KMS-11 (cell line): ENCODE data around the gene SP9.

ENCODE experiments used
- H2AFZ ChIP-seq: fragments of 200-600 bp; sonication (generic); 2 replicates; pipeline ENCODE4 v1.6.1; 2016; ENCODE audit warnings: antibody characterized with exemption, mixed run types, low read depth
- H3K27ac ChIP-seq: fragments of 200-600 bp; sonication (generic); 2 replicates; pipeline ENCODE4 v1.6.1; 2016; ENCODE audit warnings: mild to moderate bottlenecking, mixed run types
- H3K27me3 ChIP-seq: fragments of 200-600 bp; sonication (generic); 2 replicates; pipeline ENCODE4 v1.6.1; 2017; ENCODE audit warnings: mild to moderate bottlenecking, low read depth, mixed run types, moderate library complexity; ENCODE audit not compliant: insufficient read depth
- H3K36me3 ChIP-seq: fragments of 200-600 bp; sonication (generic); 2 replicates; pipeline ENCODE4 v1.6.1; 2017; ENCODE audit warnings: mild to moderate bottlenecking, mixed run types; ENCODE audit not compliant: insufficient read depth
- H3K4me1 ChIP-seq: fragments of 200-600 bp; sonication (generic); 2 replicates; pipeline ENCODE4 v1.6.1; 2016; ENCODE audit warnings: mild to moderate bottlenecking, low read depth, mixed run types; ENCODE audit not compliant: poor library complexity, severe bottlenecking
- H3K4me2 ChIP-seq: fragments of 200-600 bp; sonication (generic); 2 replicates; pipeline ENCODE4 v1.7.0; 2016; ENCODE audit warnings: mild to moderate bottlenecking, mixed run types
- H3K4me3 ChIP-seq: fragments of 200-600 bp; sonication (generic); IDR thresholded peaks from 2 replicates; pipeline ENCODE4 v1.6.1; 2017; ENCODE audit warnings: low read depth, low read length, mixed read lengths; ENCODE audit not compliant: insufficient read depth
- H3K79me2 ChIP-seq: fragments of 200-600 bp; sonication (generic); 2 replicates; pipeline ENCODE4 v1.6.1; 2016; ENCODE audit warnings: low read depth, mixed run types; ENCODE audit not compliant: insufficient read depth
- H3K9ac ChIP-seq: fragments of 200-600 bp; sonication (generic); 2 replicates; pipeline ENCODE4 v1.6.1; 2016; ENCODE audit warnings: mild to moderate bottlenecking, mixed run types
- H4K20me1 ChIP-seq: fragments of 200-600 bp; sonication (generic); 2 replicates; pipeline ENCODE4 v1.6.1; 2016; ENCODE audit warnings: mild to moderate bottlenecking, mixed run types; ENCODE audit not compliant: insufficient read depth
- TF ChIP-seq, protein P1 (sequence below): fragments of 200-600 bp; sonication (generic); conservative IDR thresholded peaks from 2 replicates; pipeline ENCODE4 v1.6.1; 2017; ENCODE audit warnings: low read depth, mild to moderate bottlenecking, antibody characterized with exemption, low read length, moderate library complexity, mixed read lengths

SP9 gene

DNA sequence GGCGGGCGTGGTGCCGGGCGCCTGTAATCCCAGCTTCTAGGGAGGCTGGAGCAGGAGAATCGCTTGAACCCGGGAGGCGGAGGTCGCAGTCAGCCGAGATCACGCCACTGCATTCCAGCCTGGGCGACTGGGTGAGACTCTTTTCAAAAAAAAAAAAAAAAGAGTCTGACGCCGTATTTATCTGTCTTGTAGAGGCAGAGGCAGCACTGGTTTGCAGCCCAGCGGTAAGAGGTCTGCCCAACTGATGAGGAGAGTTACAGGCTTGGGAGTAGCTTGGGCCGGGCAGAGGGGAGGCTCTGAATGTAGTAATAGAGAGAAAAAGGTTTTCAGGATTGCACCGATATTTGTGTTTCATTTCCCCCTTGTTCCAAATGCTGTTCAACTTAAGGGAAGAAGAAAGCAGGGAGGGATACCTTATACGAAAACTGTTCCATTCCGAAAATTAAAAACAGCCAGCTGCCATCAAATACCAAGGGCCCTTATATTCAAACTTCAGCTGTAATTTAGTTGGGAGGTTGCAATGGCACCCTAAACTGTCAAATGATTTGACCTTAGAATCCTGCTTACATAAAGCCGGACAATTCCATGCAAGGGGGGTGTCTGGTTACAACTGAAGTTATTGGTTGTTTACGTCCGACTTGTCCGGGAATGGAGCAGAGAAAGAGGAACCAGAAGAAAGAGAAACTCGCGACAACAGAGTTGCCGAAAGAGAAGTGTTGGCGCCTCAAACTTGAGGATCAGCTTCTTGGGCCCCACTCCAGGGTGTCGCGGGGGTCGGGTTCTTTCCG is 9.2 kb upstream of the SP9 start:
- Histone ChIP-seq H3K4me3 (no peak overlapping the region), H3K27me3 (peaks cover 4% of the 10 kb centered on the region), H2AFZ (peak overlapping the region; percentile 58), H3K27ac (no peak overlapping the region), H3K4me1 (no peaks in the 10 kb centered on the region), H3K79me2 (no peaks in the 10 kb centered on the region), H4K20me1 (no peaks in the 10 kb centered on the region), H3K9ac (no peak overlapping the region), H3K36me3 (no peaks in the 10 kb centered on the region), H3K4me2 (peak overlapping the region; percentile 56; the same call in 1 of the 2 replicates)
- TF ChIP-seq, protein P1, sequence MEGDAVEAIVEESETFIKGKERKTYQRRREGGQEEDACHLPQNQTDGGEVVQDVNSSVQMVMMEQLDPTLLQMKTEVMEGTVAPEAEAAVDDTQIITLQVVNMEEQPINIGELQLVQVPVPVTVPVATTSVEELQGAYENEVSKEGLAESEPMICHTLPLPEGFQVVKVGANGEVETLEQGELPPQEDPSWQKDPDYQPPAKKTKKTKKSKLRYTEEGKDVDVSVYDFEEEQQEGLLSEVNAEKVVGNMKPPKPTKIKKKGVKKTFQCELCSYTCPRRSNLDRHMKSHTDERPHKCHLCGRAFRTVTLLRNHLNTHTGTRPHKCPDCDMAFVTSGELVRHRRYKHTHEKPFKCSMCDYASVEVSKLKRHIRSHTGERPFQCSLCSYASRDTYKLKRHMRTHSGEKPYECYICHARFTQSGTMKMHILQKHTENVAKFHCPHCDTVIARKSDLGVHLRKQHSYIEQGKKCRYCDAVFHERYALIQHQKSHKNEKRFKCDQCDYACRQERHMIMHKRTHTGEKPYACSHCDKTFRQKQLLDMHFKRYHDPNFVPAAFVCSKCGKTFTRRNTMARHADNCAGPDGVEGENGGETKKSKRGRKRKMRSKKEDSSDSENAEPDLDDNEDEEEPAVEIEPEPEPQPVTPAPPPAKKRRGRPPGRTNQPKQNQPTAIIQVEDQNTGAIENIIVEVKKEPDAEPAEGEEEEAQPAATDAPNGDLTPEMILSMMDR: no peak

DNA sequence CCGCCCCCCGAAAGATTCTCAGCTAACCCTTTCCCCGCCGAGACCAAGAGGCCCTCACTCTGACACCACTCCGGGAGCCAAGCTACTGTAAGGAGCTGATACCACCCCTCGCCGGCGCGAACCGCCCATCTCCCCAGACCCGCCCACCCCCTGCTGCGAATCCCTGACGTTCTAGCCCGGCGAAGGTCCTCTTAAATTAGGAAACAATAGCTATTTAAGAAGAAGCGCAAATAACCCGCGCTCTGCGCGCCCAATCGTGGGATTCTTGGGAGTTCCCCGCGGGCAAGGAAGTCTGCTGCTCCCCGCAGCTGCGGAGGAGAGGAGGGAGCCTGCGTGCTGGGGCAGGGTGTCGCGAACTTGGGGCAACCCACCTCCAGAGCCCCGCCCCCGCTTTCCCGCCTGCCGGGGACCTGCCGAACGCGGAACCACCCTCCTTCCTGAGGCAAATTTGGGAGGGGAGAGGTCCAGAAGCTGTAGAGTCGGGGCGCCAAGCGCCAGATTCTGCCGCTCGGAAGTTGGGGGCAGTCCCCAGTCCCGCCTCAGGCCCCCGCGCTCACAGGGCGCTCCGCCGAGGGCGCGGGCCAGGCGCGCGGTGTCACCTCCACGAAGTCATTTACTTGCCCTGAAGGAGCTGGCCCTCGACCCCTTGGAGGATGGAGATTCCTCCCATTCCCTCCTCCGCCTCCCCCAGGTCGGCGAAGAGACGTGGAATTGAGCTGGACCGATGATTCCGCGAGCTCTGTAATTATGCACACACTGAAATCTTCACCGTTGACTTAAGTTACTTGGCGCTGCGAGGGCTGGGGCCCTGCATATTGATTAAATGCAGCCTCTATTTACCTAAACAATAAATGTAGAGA is 8.4 kb upstream of the SP9 start:
- Histone ChIP-seq H2AFZ (peak overlapping the region; percentile 58), H3K9ac (no peak overlapping the region)

DNA sequence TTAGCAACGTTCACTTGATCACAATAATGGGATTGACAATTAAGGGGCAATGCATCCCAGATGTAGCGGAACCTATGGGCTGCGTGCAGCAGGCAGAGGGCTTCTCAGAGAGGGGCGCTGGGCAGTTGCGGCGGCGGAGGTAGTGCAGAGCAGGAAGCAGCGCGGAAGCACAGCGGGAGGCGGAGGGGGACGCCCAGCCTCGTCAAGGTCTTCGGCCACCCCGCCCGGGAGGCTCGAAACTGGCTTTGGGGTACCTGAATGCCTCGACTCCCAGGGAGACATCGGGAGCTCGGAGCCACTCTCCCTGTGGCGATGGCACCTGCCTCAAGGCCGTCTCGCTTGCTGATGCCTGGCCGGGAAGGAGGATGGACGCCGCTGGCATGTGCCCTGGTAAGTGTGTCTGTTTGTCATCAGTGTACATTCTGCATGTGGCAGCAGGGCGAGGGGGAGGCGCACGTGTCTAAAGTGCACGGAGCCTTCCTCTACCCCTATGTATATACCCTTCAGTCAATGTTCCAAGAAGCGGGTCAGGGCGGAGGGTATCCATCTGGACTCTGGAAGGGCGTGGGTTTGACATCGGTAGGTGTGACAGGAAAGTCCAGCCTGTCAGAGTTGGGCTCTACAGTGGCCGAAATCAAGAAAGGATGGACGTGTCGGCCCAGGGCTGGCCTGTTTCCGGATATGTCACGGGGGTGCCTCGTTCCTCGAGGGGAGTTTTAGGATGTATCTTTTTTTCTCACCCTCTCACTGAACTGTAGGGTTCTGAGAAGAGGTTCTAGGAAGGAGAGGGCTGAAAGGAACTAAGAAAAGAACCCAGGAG is 7.5 kb upstream of the SP9 start:
- H3K27ac ChIP-seq: no peak overlapping the region
- no peaks in the 10 kb centered on the region for H4K20me1 ChIP-seq
- TF ChIP-seq, protein P1: no peak
- H2AFZ ChIP-seq: no peak overlapping the region
- no peaks in the 10 kb centered on the region for H3K36me3 ChIP-seq
- H3K4me2 ChIP-seq: no peak overlapping the region
- H3K4me1 ChIP-seq: no peaks in the 10 kb centered on the region
- no peak overlapping the region for H3K4me3 ChIP-seq
- H3K9ac ChIP-seq: no peak overlapping the region
- H3K27me3 ChIP-seq: peaks cover 4% of the 10 kb centered on the region
- no peaks in the 10 kb centered on the region for H3K79me2 ChIP-seq

More for the DNA sequence above, 8.4 kb upstream of the SP9 start:
- TF ChIP-seq, protein P1: no peak
- Histone ChIP-seq H4K20me1 (no peaks in the 10 kb centered on the region), H3K27me3 (peaks cover 4% of the 10 kb centered on the region), H3K36me3 (no peaks in the 10 kb centered on the region), H3K4me1 (no peaks in the 10 kb centered on the region), H3K4me3 (no peak overlapping the region), H3K79me2 (no peaks in the 10 kb centered on the region), H3K27ac (no peak overlapping the region), H3K4me2 (peak overlapping the region; percentile 56)

DNA sequence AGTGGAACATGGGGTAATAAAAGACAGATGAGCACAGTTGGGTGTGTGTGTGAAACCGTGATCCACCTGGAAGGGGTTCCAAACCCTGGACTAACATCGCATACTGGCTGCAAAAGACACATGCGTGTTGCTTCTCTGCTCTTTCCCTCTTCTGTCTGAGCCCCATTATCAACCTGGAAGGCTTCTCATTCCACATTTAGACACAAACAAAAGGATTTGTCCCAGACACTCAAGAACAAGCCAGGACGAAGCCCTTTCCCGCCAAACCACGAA is 7.0 kb upstream of the SP9 start:
- H3K4me1 ChIP-seq: no peaks in the 10 kb centered on the region
- H3K36me3 ChIP-seq: no peaks in the 10 kb centered on the region
- no peaks in the 10 kb centered on the region for H3K79me2 ChIP-seq
- no peak overlapping the region for H2AFZ ChIP-seq
- no peaks in the 10 kb centered on the region for H4K20me1 ChIP-seq
- H3K9ac ChIP-seq: no peak overlapping the region
- peaks cover 4% of the 10 kb centered on the region for H3K27me3 ChIP-seq
- H3K4me3 ChIP-seq: no peak overlapping the region
- TF ChIP-seq, protein P1: no peak
- H3K4me2 ChIP-seq: no peak overlapping the region
- no peak overlapping the region for H3K27ac ChIP-seq
